Fibroblast of the conjunctiva (primary cell): ENCODE measurements around the gene RPIA.
A peak's percentile ranks its signal among the peaks of the same experiment; 100 is the strongest.

Experiments used
- DNase-seq: peaks from one replicate; pipeline ENCODE4 v3.0.0-alpha.2; 2010; ENCODE audit warnings: low read depth

Gene RPIA

DNA sequence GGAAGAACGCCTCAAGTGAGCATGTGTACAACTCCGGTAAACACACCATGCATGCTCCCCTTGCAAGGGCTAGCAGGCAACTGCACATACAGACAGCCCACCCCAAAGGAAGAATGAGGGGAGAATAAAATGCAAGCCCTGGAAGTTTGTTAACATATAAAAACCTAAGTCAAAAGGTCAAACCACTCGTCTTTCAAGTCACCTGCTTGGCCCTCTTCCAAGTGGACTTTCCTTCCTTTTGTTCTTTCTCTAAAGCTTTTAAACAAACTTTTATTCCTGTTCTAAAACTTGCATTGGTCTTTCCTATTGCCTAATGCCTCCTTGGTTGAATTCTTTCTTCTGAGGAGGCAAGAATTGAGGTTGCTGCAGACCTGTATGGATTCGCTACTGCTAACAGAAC, 5.2 kb upstream of the RPIA start:
- no peak for DNase-seq

DNA sequence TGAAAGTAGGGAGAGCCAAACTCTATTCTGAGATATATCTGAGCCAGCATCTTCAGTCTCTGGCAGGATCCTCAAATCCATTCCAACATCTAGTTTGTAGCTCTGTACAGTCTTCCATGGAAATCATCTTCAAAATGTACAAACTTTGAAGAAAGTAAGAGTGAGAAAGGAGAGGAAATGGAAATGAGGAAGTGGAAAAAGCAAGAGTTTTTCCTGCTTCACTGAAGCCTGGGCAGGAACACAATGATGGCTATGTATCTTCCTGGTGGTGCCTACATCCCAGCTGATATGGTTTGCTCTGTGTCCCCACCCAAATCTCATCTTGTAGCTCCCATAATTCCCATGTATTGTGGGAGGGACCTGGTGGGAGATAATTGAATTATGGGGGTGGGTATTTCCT, 4.1 kb upstream of the RPIA start:
- no peak for DNase-seq

DNA sequence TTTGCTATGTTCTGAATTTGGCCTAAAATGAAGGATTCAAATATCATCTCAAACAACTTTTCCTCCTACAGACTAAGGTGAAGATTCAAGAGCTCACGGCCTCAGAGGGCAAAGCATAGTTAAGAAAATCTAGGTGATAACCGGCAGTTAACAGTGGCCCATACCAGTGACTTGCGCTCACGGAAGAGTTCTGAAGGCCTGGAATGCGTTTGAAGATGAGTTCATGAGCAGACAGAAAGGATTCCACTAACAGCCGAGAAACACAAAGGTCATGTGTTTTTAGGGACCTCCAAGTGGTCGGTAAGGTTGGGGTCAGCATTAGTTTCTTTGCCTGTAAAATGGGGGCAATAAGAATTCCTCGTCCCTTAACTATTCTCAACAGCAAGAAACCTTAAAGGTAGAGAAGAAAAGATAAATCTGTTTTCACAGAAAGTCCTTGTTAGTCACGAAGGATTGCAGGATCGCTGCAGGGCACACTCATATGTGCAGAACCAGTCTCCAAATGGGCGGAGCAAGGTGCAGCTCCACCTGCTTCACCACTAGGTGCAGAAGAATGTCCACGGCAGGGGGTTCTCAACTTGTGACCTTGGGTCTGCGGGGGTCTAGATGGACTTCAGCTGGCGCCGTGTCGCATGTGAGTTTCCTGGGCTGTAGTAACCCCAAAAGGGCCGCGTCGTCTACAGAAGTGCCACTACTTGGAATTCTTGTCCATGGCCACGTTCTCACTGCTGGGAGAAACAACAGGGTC, 708 bp upstream of the RPIA start:
- no peak for DNase-seq

DNA sequence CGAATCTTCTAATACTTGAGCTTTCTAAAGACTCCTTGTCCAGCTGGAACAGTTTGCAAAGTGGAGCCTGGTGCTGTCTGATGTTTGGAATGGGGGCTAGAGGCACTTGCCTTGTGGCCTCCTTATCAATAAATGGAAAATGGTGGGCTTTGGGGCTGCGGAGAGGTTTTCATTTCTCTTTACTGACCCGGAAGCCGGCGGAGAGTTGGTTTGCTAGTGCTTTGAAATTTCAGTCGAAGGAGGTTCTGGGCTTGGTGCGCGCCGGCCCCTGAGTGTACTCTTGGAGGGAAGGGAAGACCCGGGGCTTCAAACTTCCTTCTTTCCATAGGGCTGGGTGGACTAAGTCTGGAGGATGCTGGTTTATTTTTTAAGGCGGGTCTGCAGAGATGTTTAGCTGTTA, 714 bp downstream of the RPIA start:
- DNase-seq = no peak

DNA sequence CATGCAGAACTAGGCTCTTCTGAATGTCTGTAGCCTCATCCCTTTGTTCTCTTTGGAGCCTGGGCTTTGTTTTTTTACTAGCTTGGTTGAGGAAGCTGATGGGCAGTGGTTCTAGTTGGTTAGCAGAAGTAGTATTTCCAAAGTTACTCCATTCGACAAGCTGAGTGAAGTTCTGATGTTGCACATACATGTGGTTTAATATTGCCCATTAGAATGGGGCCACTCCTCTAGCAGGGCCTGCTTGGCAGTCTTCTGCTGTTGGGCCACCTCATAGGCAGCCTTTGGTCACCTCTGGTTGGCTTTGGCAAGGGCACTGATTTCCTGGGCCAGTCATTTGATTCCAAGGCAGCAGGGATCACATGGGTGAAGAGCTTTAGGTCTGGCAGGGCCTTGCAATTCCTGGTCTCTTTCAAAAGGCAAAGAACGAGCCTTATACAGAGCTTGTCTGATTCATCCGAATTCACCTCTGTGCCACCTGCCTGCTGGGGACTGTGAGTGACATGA, 2.5 kb downstream of the RPIA start:
- no peak for DNase-seq

DNA sequence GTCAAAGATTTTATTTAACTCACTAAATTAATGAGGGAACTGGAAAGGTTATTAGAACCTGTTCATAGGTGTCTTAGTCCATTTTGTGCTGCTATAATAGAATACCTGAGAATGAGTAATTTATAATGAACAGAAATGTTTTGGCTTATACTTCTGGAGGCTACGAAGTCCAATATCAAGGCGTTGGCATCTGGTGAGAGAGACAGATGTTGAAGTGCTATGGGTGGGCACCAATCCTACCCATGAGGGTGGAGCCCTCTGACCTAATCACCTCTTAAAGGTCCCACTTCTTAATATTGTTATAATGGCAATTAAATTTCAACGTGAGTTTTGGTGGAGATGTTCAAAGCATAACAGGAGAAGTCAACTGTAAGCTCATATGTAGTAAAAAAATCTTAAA, 5.1 kb downstream of the RPIA start:
- no peak for DNase-seq

DNA sequence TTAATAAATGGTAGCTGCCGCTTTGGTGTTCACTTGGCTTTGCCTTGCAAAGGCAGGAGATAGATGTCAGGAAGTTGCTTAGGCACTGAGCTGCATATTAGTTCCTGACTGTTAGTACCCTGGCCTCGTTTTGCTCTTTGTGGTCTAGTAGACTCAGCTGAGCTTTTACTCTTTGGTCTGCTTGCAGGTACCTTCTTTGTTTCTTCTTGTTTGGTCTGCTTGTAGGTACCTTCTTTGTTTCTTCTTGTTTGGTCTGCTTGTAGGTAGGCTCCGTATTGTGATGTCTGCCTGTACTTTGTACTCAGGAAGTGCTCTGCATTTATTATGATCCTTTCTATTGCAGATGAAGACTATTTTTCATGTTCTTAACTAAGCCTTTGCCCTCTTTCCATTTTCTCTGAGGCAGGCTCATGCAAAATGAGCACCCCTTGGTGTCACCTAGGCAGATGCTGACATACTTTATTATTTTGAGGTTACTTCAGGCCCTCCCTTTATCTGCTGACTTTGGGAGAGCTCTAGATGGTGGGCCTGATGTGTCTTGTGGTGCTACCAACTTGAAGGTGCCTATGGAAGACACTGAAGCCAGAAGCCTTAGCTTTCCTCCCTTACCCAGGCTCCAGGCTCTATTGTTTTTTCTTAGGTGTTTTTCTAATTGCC, 6.0 kb downstream of the RPIA start:
- no peak for DNase-seq

DNA sequence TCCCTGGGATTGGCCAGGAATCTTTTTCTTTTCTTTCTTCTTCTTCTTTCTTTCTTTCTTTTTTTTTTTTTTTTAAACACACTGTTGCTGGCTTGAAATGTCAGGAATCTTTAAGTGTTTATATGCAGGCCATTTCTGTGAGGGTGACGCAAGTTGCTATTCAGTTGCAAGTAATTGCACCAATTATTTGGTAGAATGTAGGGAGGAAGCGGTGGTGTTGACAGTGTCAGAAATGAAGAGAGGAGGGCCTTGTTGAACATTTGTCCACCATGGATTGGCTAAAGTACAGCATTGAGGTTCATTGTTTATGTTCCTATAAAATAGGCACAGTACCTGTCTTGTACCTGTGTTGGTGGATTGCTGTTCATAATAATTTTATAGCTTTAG, 6.5 kb downstream of the RPIA start:
- DNase-seq = no peak

DNA sequence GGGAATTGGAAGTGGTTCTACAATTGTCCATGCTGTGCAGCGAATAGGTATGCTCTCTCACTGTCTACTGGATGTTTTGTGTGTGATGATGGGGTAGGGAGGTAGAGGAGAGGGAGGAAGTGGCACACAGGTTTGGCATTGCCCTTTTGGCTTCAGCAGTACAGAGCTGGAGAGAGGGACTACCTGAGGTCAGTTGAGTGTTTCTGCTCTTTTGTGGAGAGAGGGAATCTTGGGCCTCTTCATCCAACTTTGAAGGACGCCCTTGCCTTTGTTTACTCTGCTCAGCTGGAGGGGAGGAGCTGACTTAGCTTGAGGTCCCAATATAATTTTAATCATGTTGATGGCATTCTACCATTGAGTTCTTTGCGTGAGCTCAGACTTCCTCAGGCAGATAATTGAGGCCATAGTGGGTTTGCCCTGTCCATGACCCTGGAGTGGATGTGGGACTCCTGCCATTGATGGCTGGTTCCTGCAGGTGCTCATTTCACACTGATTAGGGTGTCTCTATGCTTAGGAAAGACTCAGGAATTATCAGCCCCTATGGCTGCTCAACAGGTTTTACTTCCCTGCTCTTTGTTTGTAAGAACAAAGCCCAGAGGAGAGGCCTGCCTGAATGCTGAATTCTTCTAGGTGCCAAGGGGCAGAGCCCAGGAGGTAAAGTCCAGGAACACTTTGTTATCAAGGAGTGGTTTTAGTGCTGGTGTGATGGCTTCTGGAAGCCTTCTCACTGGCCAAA, 7.2 kb downstream of the RPIA start:
- no peak for DNase-seq

DNA sequence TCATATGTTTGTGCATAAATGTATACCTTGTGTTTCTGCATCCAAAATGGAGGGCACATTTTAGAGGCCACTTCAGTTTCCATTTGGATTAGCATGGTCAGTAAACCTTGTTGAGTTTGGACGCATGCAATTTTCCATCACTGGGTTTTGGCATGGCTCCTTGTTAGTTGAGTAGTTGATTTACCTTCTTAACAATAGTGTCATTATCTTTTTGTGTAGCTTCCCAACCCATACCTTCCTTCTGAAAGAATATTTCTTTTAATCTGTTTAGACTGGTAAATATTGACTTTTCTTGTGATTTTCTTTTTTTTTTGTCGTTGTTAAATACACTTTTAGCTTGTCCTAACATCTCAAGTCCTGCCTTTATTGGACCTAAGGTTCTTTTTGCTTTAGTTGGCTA, 15.5 kb downstream of the RPIA start:
- no peak for DNase-seq

DNA sequence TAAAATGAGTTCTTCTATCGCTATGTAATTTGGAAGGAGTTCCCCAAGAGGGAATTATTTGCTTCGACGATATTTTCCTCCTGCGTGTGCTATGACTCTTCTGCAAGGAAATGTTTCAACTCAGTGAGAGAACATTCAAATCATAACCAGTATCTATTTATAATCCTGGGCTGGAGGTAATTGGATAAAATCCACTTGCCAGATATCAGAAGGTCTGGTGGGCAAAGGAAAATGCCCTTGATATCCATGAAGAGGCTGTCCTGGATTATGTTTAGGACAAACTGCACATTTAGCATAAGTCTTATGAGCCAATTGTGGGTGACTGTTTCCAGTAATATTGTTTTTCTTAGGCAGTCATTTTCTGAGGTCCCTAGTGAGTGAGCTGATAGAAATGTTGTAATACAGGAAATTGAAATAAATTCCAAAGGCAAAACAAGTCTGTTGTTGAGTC, 17.7 kb downstream of the RPIA start:
- DNase-seq = peak; percentile 21

DNA sequence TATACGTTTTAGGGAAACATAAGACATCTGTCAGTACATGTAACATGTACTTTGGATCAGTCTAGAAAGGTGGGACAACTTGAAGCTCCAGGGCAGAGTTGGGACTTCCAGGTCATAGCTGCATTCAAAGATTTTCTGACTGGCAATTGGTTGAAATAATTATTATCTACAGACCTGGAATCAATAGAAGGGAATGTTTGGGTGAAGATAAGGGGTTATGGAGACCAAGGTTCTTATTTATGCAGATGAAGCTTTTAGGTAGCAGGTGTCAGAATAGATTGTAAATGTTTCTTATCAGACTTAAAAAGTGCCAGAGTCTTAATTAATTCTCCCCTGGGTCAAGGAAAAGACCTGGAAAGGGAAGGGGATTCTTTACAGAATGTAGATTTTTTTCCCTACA, 19.8 kb downstream of the RPIA start:
- DNase-seq = no peak

DNA sequence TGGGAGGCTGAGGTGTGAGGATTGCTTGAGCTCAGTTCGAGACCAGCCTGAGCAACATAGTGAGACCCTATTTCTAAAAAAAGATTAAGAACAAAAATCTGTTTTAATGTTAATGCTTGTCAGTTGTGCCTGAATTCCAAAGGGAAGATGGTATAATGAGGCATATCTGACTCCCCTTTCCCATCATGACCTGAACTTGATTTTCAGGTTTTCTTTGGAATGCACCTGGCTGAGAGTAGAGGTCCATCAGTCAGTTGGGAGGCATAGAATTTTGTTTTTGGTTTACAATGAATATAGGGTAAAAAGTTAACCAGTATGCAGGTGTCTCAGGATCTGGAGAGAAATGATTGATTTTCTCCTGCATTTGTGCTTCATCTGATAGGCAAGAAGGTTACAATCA, 20.4 kb downstream of the RPIA start:
- no peak for DNase-seq

DNA sequence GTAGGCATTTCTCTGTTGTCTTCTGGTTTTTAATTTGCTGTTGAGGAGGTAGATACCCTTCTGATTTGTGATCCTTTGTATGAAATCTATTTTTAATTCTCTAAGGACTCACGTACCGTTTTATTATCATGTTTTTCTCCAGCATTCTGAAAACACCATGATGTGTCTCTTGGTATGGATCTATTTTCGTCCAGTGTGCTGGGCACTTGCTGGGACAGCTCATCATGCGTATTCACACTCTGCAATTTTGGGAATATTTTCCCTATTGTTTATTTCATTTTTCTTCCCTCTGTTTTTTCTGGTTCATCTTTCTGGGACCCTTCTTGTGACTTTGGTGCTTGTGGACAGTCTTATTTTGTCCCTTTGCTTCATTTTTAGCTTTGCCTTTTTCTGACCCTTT, 21.9 kb downstream of the RPIA start:
- DNase-seq = no peak

DNA sequence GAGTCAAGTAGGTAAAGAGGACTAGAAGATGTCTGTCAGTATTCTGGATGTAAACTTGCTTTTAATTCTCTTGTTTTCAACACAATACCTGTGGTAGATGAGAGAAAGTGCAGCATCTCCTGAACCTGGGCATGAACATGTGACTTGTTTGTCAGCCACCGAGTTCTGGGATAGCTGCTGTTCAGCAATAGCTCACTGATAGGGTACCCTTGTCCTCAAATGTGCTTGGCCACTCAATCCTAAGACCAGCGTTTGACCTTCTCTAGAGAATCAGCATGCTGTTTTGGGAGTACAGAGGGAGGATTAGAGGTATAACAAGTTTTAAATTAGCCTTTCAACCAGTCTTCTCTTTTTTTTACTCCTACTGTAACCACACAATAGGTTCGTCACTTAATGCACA, 23.2 kb downstream of the RPIA start:
- DNase-seq = no peak

DNA sequence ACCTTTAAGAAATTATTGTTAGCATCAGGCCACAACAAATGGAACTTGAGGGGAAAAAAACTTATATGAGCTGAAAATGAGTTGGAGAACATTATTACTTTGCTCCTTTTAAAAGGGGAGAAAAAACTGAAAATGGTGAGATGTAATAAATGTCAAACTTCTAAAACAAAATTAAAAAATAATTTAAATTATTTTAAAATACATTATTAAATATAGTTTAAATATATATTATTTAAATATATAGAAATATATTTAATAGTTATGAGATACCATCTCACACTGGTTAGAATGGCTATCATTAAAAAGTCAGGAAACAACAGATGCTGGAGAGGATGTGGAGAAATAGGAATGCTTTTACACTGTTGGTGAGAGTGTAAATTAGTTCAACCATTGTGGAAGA, 28.9 kb downstream of the RPIA start:
- DNase-seq = no peak

DNA sequence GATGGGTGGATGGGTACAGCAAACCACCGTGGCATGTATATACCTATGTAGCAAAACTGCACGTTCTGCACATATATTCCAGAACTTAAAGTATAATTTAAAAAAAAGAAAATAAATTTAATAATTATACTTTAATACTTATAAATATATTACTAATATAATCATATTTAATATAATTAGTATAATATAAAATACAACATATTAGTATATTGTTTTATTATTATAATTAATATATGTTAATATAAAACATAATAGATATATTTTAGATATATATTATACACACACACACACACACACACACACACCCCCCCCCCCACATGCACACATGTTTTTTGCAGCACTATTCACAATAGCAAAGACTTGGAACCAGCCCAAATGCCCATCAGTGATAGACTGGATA, 29.8 kb downstream of the RPIA start:
- no peak for DNase-seq

DNA sequence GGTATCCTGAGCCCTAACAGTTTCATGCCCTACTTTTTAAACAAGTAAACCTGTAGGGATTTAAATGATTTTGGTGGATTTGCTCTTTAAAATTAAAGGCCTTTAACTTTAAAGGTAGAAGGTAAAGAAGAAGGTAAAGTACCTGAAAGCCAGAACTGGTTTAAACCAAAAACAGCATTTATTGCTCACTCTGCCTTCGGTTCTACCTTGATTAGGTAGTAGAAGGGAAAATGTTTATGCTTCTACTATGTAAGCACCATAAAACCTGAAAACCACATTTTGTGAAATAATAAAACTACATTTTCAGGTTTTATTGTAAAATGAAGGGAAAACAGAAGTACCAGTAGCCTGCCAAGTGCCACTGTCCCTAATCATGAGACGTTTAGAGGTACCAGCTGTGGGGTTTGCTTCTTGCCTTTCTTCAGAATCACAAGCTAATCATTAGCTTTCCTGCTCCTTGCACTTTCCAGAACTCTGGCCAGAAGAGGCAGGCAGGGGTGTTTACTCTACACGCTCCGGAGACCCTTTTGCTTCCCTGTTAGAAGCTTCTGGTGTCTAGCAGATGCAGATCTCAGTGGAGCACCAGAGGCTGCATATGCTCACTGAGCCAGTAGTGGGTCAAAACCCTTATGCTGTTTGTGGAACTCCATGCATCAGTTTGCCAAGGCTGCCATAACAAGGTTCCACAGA, 33.3 kb downstream of the RPIA start:
- DNase-seq = no peak

DNA sequence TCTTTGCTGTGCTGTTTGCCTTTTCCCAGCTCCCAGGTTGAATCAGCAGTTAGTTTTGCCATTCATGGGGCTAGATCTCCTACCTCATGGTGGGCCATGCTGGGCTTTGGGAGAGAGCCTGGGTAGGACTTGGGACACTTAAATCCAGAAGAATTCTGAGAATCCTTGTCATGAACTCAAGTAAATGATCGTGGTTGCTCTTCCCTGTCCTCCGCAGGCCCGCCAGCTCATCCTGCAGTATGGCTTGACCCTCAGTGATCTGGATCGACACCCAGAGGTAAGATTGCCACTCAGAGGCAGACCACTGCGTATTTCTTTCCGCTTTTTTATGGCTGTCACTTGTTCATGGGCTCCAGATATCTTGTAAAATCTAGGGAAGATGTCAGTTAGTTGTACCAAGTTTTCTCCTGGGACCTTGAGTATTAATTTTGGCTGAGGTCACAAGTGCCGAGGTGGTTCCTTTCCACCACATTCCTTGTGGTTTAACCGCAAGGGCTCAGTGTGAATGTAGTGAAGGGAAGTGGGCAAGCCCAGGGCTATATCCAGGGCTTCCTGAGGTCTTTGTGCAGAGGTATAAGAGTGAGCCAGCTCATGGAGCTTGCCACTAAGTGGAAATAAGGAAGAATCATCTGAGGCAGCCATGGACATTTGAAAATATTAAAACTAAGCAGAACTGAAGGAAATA, 37.7 kb downstream of the RPIA start:
- no peak for DNase-seq

DNA sequence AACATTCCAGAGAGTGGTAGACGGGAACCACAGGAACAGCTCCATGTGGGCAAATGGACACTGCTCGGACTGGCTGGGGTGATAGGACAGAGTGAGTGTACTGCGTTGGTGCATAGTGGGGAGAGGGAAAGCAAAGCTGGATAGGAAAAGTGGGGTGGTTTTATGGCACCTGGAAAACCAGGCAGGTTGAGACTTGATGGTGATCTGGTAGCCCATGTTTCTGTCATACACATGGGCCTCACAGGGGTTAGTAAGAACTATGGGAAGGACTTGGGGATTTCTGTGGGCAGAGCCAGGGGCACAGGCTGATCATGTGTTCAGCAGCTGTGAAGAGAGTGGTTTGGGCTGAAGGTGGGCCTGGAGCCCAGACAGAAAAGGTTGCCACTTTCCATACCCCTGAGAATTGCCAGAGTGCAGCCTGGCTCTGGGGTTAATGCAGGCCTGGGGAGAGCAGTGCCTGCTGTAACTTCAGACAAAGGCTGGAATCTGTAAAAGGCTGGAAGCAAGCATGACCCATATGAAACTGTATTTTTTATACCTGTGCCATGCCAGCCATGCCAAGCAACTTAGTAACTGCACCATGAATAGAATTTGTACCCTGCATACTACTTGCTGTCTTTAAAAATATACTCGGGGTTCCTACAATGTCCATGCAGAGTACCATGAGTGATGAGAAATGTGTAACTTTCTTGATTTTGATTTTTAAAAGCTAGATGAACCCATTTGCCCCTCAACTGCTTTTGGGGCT, 41.9 kb downstream of the RPIA start:
- DNase-seq = no peak

DNA sequence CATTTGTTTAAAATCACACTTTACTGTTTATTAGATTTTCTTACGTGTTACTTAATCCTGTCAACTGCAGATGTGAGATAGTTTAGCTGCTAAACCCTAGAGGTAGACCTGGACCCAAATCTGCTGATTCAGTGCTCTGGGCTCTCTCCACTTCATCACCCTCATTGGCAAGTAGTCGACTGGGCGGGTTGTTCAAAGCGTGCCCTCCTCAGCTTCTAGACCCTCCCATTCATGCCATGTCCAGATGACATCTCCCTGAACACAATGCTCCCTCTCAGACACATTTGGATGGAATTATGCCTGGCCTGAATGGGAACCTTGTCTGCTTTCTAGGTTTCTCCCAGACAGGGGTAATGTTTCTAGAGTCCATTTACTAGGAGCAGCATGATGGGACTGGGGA, 43.7 kb downstream of the RPIA start:
- no peak for DNase-seq
